ENCODE measurements around the gene TMEM143. TPM values are rescaled to one million over a fixed set of nuclear protein-coding genes. Genes with fewer than 3 reads are reported as not detected.

TMEM143 gene
- total and polyA plus RNA-seq, 3 donors from 2014 or later = 5.0 to 22.9 (median 14.1) TPM

DNA sequence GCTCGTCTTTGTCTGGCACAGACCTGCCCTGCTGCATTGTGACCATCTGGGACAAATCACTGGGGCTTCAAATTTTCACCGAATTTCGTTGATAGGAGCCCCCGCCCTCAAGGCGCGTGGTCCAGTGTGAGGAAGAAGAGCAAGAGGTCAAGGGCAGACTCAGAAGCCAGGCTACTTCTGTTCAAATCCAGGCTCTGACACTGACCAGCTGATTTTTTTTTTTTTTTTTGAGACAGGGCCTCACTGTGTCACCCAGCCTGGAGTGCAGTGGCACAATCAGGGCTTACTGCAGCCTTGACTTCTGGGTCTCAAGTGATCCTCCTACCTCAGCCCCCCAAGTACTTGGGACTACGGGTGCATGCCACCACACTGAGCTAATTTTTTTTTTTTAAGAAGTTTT is 7.6 kb upstream of the TMEM143 start:
- TF ChIP-seq, protein P1, sequence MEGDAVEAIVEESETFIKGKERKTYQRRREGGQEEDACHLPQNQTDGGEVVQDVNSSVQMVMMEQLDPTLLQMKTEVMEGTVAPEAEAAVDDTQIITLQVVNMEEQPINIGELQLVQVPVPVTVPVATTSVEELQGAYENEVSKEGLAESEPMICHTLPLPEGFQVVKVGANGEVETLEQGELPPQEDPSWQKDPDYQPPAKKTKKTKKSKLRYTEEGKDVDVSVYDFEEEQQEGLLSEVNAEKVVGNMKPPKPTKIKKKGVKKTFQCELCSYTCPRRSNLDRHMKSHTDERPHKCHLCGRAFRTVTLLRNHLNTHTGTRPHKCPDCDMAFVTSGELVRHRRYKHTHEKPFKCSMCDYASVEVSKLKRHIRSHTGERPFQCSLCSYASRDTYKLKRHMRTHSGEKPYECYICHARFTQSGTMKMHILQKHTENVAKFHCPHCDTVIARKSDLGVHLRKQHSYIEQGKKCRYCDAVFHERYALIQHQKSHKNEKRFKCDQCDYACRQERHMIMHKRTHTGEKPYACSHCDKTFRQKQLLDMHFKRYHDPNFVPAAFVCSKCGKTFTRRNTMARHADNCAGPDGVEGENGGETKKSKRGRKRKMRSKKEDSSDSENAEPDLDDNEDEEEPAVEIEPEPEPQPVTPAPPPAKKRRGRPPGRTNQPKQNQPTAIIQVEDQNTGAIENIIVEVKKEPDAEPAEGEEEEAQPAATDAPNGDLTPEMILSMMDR (IDR thresholded peaks at IDR 0.05) = no peak
- TF ChIP-seq POLR2A (IDR thresholded peaks at IDR 0.05) = no peak
- H3K4me1 ChIP-seq = peaks cover 17% of the 10 kb centered on the region
- 40 to 67% methylated on average over 7 of the region's 7 CpGs for WGBS, 2 donors
- H3K27me3 ChIP-seq = no peaks in the 10 kb centered on the region
- no peak for DNase-seq
- no peak overlapping the region for H3K4me3 ChIP-seq
- H3K9me3 ChIP-seq = no peaks in the 10 kb centered on the region
- H3K36me3 ChIP-seq (ENCODE audit: low read depth, missing control alignments) = no peaks in the 10 kb centered on the region
- intact Hi-C loops (cut with DNase I; ENCODE audit: low total_unique reads) = no loop called here
- no peak overlapping the region for H3K27ac ChIP-seq

DNA sequence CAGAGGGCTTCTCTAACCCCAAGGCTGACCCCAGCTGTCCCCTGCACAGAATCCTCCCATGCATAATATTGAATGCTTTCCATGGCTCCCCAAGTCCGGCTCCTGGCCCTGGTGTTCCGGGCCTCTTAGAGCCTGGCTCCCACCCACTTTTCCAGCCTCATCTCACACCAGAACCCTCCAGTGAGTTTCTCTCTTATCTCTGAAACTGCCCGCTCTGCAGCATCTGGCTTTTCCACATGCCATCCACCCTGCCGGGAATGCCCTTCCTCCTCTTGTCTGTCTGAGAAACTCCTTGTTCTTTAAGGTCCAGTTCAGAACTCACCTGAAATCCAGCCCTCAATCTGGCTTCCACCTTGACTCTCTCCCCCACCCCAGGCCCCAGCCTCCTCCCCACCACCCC is 7.2 kb upstream of the TMEM143 start:
- peaks cover 17% of the 10 kb centered on the region for H3K4me1 ChIP-seq
- no peak overlapping the region for H3K4me3 ChIP-seq
- no peaks in the 10 kb centered on the region for H3K36me3 ChIP-seq (ENCODE audit: low read depth, missing control alignments)
- WGBS, 2 donors = 45 to 63% methylated on average over 4 of the region's 4 CpGs
- H3K27ac ChIP-seq = no peak overlapping the region
- TF ChIP-seq, protein P1 (IDR thresholded peaks at IDR 0.05) = no peak
- no peak for TF ChIP-seq POLR2A (IDR thresholded peaks at IDR 0.05)
- H3K27me3 ChIP-seq = no peaks in the 10 kb centered on the region
- H3K9me3 ChIP-seq = no peaks in the 10 kb centered on the region
- no peak for DNase-seq
- intact Hi-C loops (cut with DNase I; ENCODE audit: low total_unique reads) = no loop called here

DNA sequence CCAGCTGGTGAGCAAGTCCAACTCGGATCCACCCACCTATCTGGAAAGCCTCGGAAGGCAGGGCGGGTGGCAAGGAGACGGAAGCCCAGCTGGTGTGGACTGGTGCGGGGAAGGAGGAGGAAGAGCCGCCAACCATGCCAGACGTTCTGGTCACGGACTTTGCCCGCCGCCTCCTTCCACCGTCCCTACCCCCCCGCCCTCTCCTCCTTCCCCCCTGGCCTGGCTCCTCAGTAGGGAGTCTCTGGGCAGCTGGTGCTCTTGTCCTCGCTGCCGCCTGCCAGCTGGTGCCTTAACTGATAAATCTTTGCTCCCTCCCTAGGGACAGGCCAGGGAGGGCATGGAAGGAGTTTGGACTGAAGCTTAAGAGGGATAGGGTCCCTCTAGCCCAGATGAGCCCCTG is 5.2 kb upstream of the TMEM143 start:
- peak; percentile 66 for DNase-seq
- Histone ChIP-seq H3K4me1 (peaks cover 17% of the 10 kb centered on the region), H3K27me3 (no peaks in the 10 kb centered on the region), H3K9me3 (no peaks in the 10 kb centered on the region), H3K4me3 (no peak overlapping the region), H3K36me3 (ENCODE audit: low read depth, missing control alignments) (no peaks in the 10 kb centered on the region), H3K27ac (peak overlapping the region in 1 of 2 donors; percentile 31)
- WGBS, 2 donors = 58 to 77% methylated on average over 13 to 14 of the region's 14 CpGs
- TF ChIP-seq, protein P1 (IDR thresholded peaks at IDR 0.05) = no peak
- no peak for TF ChIP-seq POLR2A (IDR thresholded peaks at IDR 0.05)
- intact Hi-C loops (cut with DNase I; ENCODE audit: low total_unique reads) = no loop called here

DNA sequence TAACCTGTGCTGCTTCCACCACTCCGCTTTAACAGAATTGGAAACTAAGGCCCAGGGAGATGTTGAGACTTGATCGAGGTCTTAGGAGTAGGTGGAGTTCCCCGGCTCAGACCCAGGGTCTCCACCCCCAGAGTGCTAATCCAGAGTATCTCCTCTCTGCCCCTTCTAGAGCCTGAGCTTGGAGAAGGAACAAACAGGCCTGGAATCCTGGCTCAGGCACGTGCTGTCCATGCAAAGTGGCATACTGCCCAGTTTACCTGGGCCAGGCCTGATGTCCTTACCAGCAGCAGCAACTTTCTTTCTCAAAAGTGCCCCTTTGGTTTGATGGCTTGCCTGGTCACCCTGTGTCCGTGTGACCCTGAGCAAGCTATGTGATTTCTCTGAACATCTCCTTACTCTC is 4.1 kb upstream of the TMEM143 start:
- Histone ChIP-seq H3K4me3 (no peak overlapping the region), H3K27ac (peak overlapping the region in 1 of 2 donors; percentile 62), H3K4me1 (peaks cover 17% of the 10 kb centered on the region), H3K27me3 (no peaks in the 10 kb centered on the region), H3K9me3 (no peaks in the 10 kb centered on the region), H3K36me3 (ENCODE audit: low read depth, missing control alignments) (no peaks in the 10 kb centered on the region)
- TF ChIP-seq, protein P1 (IDR thresholded peaks at IDR 0.05) = no peak
- no peak for DNase-seq
- intact Hi-C loops (cut with DNase I; ENCODE audit: low total_unique reads) = no loop called here
- WGBS, 2 donors = 55 to 62% methylated on average over 5 of the region's 5 CpGs

DNA sequence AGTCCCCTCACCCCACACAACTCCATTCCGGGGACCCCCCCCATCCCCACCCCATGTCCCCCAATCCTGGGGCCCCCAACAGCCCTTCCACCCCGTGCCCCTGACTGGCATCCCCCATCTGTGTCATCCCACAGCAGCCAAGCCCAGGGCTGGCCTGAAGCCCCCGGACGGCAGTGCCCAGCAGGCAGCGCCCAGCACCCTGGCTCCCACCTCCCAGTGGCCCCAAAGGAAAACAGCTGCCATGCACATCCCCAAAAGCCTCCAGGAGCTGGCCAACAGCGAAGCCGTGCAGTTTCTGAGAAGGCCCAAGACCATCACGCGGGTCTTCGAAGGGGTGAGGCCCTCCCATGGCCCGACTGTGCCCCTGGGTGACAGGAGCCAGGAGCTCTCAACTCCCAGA is 1.9 kb upstream of the TMEM143 start:
- H3K27ac ChIP-seq = no peak overlapping the region
- TF ChIP-seq, protein P1 (IDR thresholded peaks at IDR 0.05) = no peak
- TF ChIP-seq POLR2A (IDR thresholded peaks at IDR 0.05) = no peak
- no peaks in the 10 kb centered on the region for H3K36me3 ChIP-seq (ENCODE audit: low read depth, missing control alignments)
- 97% methylated on average over 10 of the region's 11 CpGs for WGBS, 2 donors
- intact Hi-C loops (cut with DNase I; ENCODE audit: low total_unique reads) = no loop called here
- peaks cover 12% of the 10 kb centered on the region for H3K4me1 ChIP-seq
- H3K9me3 ChIP-seq = no peaks in the 10 kb centered on the region
- H3K4me3 ChIP-seq = no peak overlapping the region
- no peaks in the 10 kb centered on the region for H3K27me3 ChIP-seq
- DNase-seq = no peak
